Liver (tissue), 9 donors: Measurements from ENCODE around the gene HAGH. TPM values are rescaled to one million over a fixed set of nuclear protein-coding genes. Genes with fewer than 3 reads are reported as not detected.

Source experiments
- DNase-seq: peaks from one replicate; pipeline ENCODE4 v3.0.0-alpha.2; 2017; ENCODE audit warnings: low spot score
- H3K27ac ChIP-seq, 2 donors: one replicate each; pipeline ENCODE4 v1.7.0; 2013; ENCODE audit warnings: inconsistent platforms in 2 of 2, low read length in 2 of 2, control low read depth in 1 of 2, low read depth in 1 of 2, mild to moderate bottlenecking in 1 of 2
- H3K27me3 ChIP-seq, 4 donors: one replicate each; pipeline versions ENCODE4 v1.6.1 to v1.7.0; 2013; ENCODE audit warnings: low read length in 3 of 4, inconsistent platforms in 1 of 4, mild to moderate bottlenecking in 1 of 4, moderate library complexity in 1 of 4; ENCODE audit not compliant: control insufficient read depth in 4 of 4, insufficient read depth in 4 of 4
- H3K36me3 ChIP-seq, 4 donors: one replicate each; pipeline versions ENCODE4 v1.6.1 to v1.7.0; 2013; ENCODE audit warnings: low read length in 3 of 4, mild to moderate bottlenecking in 3 of 4, low read depth in 1 of 4, moderate library complexity in 1 of 4; ENCODE audit not compliant: control insufficient read depth in 4 of 4, insufficient read depth in 3 of 4
- H3K4me1 ChIP-seq, 4 donors: one replicate each; pipeline versions ENCODE4 v1.6.1 to v1.7.0; 2013; ENCODE audit warnings: low read length in 3 of 4, mild to moderate bottlenecking in 3 of 4, moderate library complexity in 1 of 4; ENCODE audit not compliant: control insufficient read depth in 4 of 4, insufficient read depth in 4 of 4
- H3K4me3 ChIP-seq, 3 donors: one replicate each; pipeline versions ENCODE4 v1.6.1 to v1.7.0; 2013; ENCODE audit warnings: low read length in 3 of 3, control low read depth in 1 of 3, low read depth in 1 of 3, mild to moderate bottlenecking in 1 of 3
- H3K9ac ChIP-seq, 2 donors: one replicate each; pipeline ENCODE4 v1.7.0; 2013; ENCODE audit warnings: low read length in 2 of 2, mild to moderate bottlenecking in 2 of 2, moderate library complexity in 2 of 2, control low read depth in 1 of 2, low read depth in 1 of 2
- H3K9me3 ChIP-seq, 4 donors: one replicate each; pipeline versions ENCODE4 v1.6.1 to v1.7.0; 2013; ENCODE audit warnings: low read length in 3 of 4; ENCODE audit not compliant: control insufficient read depth in 4 of 4
- ATF3 ChIP-seq: IDR thresholded peaks from 2 replicates; pipeline ENCODE4 v1.6.1; 2016; ENCODE audit warnings: antibody characterized with exemption
- CTCF ChIP-seq: fragments of 150-350 bp; IDR thresholded peaks from 2 replicates; pipeline ENCODE4 v1.5.1; 2017; ENCODE audit warnings: improper control_type of control experiment, low read depth, low read length; ENCODE audit not compliant: missing input control
- FOXA1 ChIP-seq: IDR thresholded peaks from 2 replicates; pipeline ENCODE4 v1.6.1; 2016; ENCODE audit warnings: antibody characterized with exemption
- FOXA2 ChIP-seq: IDR thresholded peaks from 2 replicates; pipeline ENCODE4 v1.6.1; 2016; ENCODE audit warnings: antibody characterized with exemption
- HNF4A ChIP-seq, 2 donors: conservative IDR thresholded peaks; 2 replicates each; pipeline ENCODE4 v1.6.1; 2016; ENCODE audit warnings: antibody characterized with exemption in 2 of 2, mild to moderate bottlenecking in 2 of 2
- JUND ChIP-seq, 2 donors: IDR thresholded peaks; 2 replicates each; pipeline ENCODE4 v1.6.1; 2016; ENCODE audit warnings: antibody characterized with exemption in 2 of 2
- NR2F2 ChIP-seq: IDR thresholded peaks from 2 replicates; pipeline ENCODE4 v1.6.1; 2016; ENCODE audit warnings: antibody characterized with exemption
- RAD21 ChIP-seq, 2 donors: IDR thresholded peaks; 2 replicates each; pipeline ENCODE4 v1.6.1; 2016; ENCODE audit warnings: antibody characterized with exemption in 2 of 2, mild to moderate bottlenecking in 2 of 2
- RXRA ChIP-seq, 2 donors: IDR thresholded peaks; 2 replicates each; pipeline ENCODE4 v1.6.1; 2017 to 2018; ENCODE audit warnings: antibody characterized with exemption in 2 of 2, mild to moderate bottlenecking in 1 of 2
- TAF1 ChIP-seq: conservative IDR thresholded peaks from 2 replicates; pipeline ENCODE4 v1.6.1; 2016; ENCODE audit warnings: antibody characterized with exemption, mild to moderate bottlenecking
- WGBS: extraction: QIAGEN DNeasy Blood & Tissue Kit; methylation state at CpG from one replicate; pipeline ENCODE4 v1.1.7; 2013; 5-methylcytosine and 5-hydroxymethylcytosine counted together
- polyA plus RNA-seq, 2 donors: library from polyadenylated mRNA; stranded (reverse) in 1 of 2; unstranded in 1 of 2; fragments of 200-250 nt in 1 of 2; fragments of >200 nt in 1 of 2; fragmentation: Nextera tagmentation in 1 of 2; extraction: Ambion mirVana in 1 of 2; gene quantifications; one replicate each; pipeline versions ENCODE4 v1.2.1 to v1.2.3, GENCODE V29; 2013 to 2015
- total RNA-seq, 2 donors: library from RNA; depleted of rRNA; stranded (reverse); fragments of >200 nt; gene quantifications; one replicate each; pipeline ENCODE4 v1.2.3, GENCODE V29; 2014
- TF ChIP-seq, protein P1 (sequence below): IDR thresholded peaks from 2 replicates; pipeline ENCODE4 v1.6.1; 2016; ENCODE audit warnings: antibody characterized with exemption
- TF ChIP-seq, protein P2 (sequence below): IDR thresholded peaks from 2 replicates; pipeline ENCODE4 v1.6.1; 2016; ENCODE audit warnings: antibody characterized with exemption
- TF ChIP-seq, protein P3 (sequence below): IDR thresholded peaks from 2 replicates; pipeline ENCODE4 v1.6.1; 2016; ENCODE audit warnings: antibody characterized with exemption, mild to moderate bottlenecking
- donor health status: healthy.
- donor health status: healthy.
- donor health status: healthy.
- donor health status: healthy.
- donor health status: healthy.

The HAGH gene
- total and polyA plus RNA-seq, 4 donors, result 169 to 252 (median 204) TPM

DNA sequence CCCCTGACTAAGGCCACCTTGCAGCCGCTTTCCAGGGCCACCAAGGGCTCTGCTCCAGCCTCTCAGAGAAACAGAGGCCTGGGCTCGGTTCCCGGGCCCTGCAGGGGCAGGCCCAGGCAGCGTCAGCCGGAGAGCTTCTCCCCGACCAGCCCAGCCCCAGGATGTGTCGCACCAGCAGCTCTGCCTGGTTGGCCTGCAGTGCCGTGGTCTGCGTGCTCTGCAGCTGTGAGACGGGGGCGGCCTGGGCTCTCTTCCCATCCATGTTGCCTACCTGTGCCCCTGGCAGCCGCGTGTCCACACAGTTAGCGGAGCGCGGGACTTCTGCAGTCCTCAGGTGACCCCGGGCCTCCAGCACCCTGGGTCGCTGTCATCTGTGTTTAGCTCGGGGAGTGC lies 37.9 kb downstream of the HAGH start:
- 62% methylated on average over 19 of the region's 19 CpGs for WGBS
- Histone ChIP-seq H3K4me3 (no peak overlapping the region), H3K27ac (no peak overlapping the region), H3K36me3 (peaks cover 0 to 34% (median 5%) of the 10 kb centered on the region in 4 donors), H3K4me1 (peaks cover 14 to 74% (median 49%) of the 10 kb centered on the region in 4 donors), H3K9ac (no peak overlapping the region), H3K27me3 (no peaks in the 10 kb centered on the region), H3K9me3 (no peaks in the 10 kb centered on the region)
- DNase-seq, result no peak
- no peak for TF ChIP-seq NR2F2
- no peak for TF ChIP-seq RAD21 (IDR thresholded peaks at IDR 0.05)
- TF ChIP-seq ATF3, result no peak
- no peak for TF ChIP-seq TAF1
- TF ChIP-seq, protein P1, sequence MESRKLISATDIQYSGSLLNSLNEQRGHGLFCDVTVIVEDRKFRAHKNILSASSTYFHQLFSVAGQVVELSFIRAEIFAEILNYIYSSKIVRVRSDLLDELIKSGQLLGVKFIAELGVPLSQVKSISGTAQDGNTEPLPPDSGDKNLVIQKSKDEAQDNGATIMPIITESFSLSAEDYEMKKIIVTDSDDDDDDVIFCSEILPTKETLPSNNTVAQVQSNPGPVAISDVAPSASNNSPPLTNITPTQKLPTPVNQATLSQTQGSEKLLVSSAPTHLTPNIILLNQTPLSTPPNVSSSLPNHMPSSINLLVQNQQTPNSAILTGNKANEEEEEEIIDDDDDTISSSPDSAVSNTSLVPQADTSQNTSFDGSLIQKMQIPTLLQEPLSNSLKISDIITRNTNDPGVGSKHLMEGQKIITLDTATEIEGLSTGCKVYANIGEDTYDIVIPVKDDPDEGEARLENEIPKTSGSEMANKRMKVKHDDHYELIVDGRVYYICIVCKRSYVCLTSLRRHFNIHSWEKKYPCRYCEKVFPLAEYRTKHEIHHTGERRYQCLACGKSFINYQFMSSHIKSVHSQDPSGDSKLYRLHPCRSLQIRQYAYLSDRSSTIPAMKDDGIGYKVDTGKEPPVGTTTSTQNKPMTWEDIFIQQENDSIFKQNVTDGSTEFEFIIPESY, result no peak
- no peak for TF ChIP-seq CTCF
- no peak for TF ChIP-seq JUND (IDR thresholded peaks at IDR 0.05)
- TF ChIP-seq HNF4A (conservative IDR thresholded peaks at IDR 0.05), result no peak
- TF ChIP-seq, protein P2, sequence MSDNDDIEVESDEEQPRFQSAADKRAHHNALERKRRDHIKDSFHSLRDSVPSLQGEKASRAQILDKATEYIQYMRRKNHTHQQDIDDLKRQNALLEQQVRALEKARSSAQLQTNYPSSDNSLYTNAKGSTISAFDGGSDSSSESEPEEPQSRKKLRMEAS, result no peak
- TF ChIP-seq FOXA1, result no peak
- TF ChIP-seq, protein P3, sequence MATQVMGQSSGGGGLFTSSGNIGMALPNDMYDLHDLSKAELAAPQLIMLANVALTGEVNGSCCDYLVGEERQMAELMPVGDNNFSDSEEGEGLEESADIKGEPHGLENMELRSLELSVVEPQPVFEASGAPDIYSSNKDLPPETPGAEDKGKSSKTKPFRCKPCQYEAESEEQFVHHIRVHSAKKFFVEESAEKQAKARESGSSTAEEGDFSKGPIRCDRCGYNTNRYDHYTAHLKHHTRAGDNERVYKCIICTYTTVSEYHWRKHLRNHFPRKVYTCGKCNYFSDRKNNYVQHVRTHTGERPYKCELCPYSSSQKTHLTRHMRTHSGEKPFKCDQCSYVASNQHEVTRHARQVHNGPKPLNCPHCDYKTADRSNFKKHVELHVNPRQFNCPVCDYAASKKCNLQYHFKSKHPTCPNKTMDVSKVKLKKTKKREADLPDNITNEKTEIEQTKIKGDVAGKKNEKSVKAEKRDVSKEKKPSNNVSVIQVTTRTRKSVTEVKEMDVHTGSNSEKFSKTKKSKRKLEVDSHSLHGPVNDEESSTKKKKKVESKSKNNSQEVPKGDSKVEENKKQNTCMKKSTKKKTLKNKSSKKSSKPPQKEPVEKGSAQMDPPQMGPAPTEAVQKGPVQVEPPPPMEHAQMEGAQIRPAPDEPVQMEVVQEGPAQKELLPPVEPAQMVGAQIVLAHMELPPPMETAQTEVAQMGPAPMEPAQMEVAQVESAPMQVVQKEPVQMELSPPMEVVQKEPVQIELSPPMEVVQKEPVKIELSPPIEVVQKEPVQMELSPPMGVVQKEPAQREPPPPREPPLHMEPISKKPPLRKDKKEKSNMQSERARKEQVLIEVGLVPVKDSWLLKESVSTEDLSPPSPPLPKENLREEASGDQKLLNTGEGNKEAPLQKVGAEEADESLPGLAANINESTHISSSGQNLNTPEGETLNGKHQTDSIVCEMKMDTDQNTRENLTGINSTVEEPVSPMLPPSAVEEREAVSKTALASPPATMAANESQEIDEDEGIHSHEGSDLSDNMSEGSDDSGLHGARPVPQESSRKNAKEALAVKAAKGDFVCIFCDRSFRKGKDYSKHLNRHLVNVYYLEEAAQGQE, result no peak
- TF ChIP-seq FOXA2, result no peak

GRCh38 chr16:1788095-1788707 lies 38.4 kb downstream of the HAGH start:
- Histone ChIP-seq H3K27me3 (no peaks in the 10 kb centered on the region), H3K9ac (no peak overlapping the region), H3K9me3 (no peaks in the 10 kb centered on the region), H3K4me3 (no peak overlapping the region), H3K27ac (no peak overlapping the region), H3K36me3 (peaks cover 0 to 34% (median 5%) of the 10 kb centered on the region in 4 donors), H3K4me1 (peaks cover 13 to 74% (median 49%) of the 10 kb centered on the region in 4 donors)
- DNase-seq, result no peak
- TF ChIP-seq RXRA (IDR thresholded peaks at IDR 0.05), result peak in 1 of 2 donors; percentile 47
- no peak for TF ChIP-seq JUND (IDR thresholded peaks at IDR 0.05)
- TF ChIP-seq, protein P3, result no peak
- no peak for TF ChIP-seq NR2F2
- 78% methylated on average over 38 of the region's 38 CpGs for WGBS
